ENCODE measurements around the gene LRRC28. TPM values are rescaled to one million over a fixed set of nuclear protein-coding genes. Genes with fewer than 3 reads are reported as not detected.

The LRRC28 gene
- total RNA-seq, 2 donors from 2014 or later = 27.2 to 28.4 TPM

DNA sequence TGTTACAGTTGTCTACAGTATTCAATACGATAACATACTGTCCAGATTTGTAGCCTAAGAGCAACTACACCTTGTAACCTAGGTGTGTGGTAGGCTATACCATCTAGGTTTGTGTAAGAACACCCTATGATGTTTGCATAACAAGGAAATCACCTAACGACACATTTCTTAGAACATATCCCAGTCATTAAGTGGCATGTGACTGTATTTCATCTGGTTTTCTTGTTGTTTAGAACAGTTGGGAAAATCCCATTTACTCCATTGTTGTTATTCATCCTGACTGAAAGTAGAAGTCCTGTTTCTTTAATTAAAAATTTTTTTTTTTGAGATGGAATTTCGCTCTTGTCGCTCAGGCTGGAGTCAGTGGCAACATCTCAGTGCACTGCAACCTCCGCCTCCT, 31.3 kb downstream of the LRRC28 start:
- TF ChIP-seq, protein P1, sequence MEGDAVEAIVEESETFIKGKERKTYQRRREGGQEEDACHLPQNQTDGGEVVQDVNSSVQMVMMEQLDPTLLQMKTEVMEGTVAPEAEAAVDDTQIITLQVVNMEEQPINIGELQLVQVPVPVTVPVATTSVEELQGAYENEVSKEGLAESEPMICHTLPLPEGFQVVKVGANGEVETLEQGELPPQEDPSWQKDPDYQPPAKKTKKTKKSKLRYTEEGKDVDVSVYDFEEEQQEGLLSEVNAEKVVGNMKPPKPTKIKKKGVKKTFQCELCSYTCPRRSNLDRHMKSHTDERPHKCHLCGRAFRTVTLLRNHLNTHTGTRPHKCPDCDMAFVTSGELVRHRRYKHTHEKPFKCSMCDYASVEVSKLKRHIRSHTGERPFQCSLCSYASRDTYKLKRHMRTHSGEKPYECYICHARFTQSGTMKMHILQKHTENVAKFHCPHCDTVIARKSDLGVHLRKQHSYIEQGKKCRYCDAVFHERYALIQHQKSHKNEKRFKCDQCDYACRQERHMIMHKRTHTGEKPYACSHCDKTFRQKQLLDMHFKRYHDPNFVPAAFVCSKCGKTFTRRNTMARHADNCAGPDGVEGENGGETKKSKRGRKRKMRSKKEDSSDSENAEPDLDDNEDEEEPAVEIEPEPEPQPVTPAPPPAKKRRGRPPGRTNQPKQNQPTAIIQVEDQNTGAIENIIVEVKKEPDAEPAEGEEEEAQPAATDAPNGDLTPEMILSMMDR (IDR thresholded peaks at IDR 0.05) = no peak
- Histone ChIP-seq H3K4me3 (no peak overlapping the region), H3K27ac (no peak overlapping the region), H3K36me3 (no peaks in the 10 kb centered on the region), H3K9me3 (no peaks in the 10 kb centered on the region), H3K27me3 (no peaks in the 10 kb centered on the region), H3K4me1 (no peaks in the 10 kb centered on the region), H3K9ac (ENCODE audit: low read depth in 2 of 2, low read length in 2 of 2) (no peak overlapping the region)
- no peak for DNase-seq
- intact Hi-C loops (cut with DNase I) = no loop called here

DNA sequence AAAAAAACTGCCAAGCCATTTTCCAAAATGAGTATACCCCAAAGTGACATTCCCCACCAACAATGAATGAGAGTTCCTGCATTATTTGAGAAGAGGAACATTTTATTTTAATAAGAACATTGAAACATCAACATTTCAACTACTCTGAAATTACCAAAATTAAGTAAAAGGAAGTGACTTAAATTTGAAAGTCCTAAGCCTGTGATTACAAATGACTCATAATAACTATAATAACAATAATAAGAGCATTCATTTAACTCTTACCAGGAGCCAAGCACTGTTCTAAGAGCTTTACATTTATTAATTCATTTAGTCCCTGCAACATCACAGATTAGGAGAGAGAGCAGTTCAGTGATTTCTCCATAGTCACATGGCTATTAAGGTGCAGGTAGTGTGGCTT, 32.4 kb downstream of the LRRC28 start:
- Histone ChIP-seq H3K9ac (ENCODE audit: low read depth in 2 of 2, low read length in 2 of 2) (no peak overlapping the region), H3K27ac (no peak overlapping the region), H3K4me1 (no peaks in the 10 kb centered on the region), H3K27me3 (no peaks in the 10 kb centered on the region), H3K36me3 (no peaks in the 10 kb centered on the region), H3K4me3 (no peak overlapping the region), H3K9me3 (no peaks in the 10 kb centered on the region)
- intact Hi-C loops (cut with DNase I) = no loop called here
- DNase-seq = no peak
- TF ChIP-seq, protein P1 (IDR thresholded peaks at IDR 0.05) = no peak

DNA sequence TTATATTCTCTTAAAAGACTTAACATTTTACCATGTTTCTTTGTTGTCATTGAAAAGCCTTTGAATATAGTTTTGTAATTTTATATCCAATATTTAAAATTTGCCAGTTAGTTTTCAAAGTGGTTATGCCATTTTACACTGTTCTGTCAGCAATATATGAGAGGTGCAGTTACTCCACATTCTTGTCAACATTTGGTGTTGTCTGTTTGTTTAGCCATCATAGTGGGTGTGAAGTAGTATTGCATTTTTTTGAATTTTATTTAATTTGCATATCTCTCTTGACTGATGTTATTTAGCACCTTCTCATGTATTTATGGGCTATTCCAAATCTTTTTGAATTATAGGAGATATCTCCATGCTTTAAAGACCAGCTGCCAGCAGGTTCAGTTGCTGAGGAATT, 40.4 kb downstream of the LRRC28 start:
- H3K27me3 ChIP-seq = no peaks in the 10 kb centered on the region
- TF ChIP-seq, protein P1 (IDR thresholded peaks at IDR 0.05) = no peak
- intact Hi-C loops (cut with DNase I) = no loop called here
- no peaks in the 10 kb centered on the region for H3K36me3 ChIP-seq
- H3K9me3 ChIP-seq = no peaks in the 10 kb centered on the region
- no peak overlapping the region for H3K9ac ChIP-seq (ENCODE audit: low read depth in 2 of 2, low read length in 2 of 2)
- no peaks in the 10 kb centered on the region for H3K4me1 ChIP-seq
- no peak for DNase-seq
- H3K4me3 ChIP-seq = no peak overlapping the region
- no peak overlapping the region for H3K27ac ChIP-seq

DNA sequence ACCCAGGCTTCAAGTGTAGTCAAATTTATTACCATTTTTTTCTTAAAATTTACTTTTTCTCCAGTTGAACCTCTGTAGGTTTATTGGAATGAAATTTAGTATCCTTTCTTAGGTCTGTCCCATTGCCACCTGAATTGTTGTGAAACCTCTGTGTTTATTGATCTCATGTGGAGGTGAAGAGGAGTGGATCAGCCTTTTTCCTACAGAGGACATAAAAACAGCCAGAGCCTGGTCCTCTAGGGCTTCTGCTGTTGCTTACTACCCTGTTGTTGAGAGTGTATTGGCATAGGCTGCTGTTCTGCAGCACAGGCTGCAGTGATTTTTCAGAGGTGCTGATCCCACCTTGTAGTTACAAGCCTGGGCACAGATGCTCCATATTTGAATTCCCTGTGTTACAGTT, 44.6 kb downstream of the LRRC28 start:
- Histone ChIP-seq H3K4me3 (no peak overlapping the region), H3K9ac (ENCODE audit: low read depth in 2 of 2, low read length in 2 of 2) (no peak overlapping the region), H3K27ac (no peak overlapping the region), H3K9me3 (no peaks in the 10 kb centered on the region), H3K27me3 (no peaks in the 10 kb centered on the region), H3K4me1 (no peaks in the 10 kb centered on the region), H3K36me3 (no peaks in the 10 kb centered on the region)
- intact Hi-C loops (cut with DNase I) = no loop called here
- TF ChIP-seq, protein P1 (IDR thresholded peaks at IDR 0.05) = no peak
- no peak for DNase-seq

DNA sequence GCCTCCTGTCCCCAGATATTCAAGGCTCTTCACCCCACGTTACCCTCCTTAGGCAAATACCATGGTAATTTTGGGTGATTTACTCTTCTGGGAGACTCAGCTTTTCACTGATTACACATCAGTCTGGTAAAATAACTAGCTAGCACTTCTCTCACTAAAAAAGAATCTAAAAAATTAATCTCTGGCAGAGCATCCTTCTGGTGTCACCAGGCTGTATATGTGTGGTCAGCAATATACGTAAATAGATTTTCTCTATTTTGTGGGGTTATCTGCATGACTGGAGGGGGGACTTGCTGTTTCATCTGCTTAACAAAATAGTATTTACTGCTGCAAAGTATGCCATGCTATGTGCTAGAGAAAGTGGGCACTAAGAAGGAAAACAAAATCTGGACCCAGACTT, 45.1 kb downstream of the LRRC28 start:
- Histone ChIP-seq H3K9me3 (no peaks in the 10 kb centered on the region), H3K27ac (no peak overlapping the region), H3K4me3 (no peak overlapping the region), H3K9ac (ENCODE audit: low read depth in 2 of 2, low read length in 2 of 2) (no peak overlapping the region), H3K36me3 (no peaks in the 10 kb centered on the region), H3K27me3 (no peaks in the 10 kb centered on the region), H3K4me1 (no peaks in the 10 kb centered on the region)
- intact Hi-C loops (cut with DNase I) = no loop called here
- TF ChIP-seq, protein P1 (IDR thresholded peaks at IDR 0.05) = no peak
- DNase-seq = no peak

DNA sequence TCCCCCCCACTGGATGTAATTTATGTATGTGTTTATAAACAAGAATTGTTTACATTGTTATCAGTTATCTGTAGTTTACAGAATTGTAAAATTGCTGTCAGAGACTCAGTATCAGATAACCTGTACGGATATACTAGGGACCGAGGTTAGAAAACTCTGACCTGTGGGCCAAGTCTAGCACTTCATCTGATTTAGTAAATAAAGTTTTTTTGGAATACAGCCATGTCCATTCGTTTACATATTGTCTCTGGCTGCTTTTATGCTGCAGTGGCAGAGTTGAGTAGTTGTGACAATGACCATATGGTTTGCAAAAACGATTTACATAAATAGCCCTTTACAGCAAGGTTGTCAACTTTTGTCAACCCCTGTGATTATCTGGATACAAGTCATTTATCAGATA, 52.6 kb downstream of the LRRC28 start:
- intact Hi-C loops (cut with DNase I) = no loop called here
- Histone ChIP-seq H3K4me3 (no peak overlapping the region), H3K36me3 (no peaks in the 10 kb centered on the region), H3K9ac (ENCODE audit: low read depth in 2 of 2, low read length in 2 of 2) (no peak overlapping the region), H3K27ac (no peak overlapping the region), H3K27me3 (no peaks in the 10 kb centered on the region), H3K4me1 (no peaks in the 10 kb centered on the region), H3K9me3 (no peaks in the 10 kb centered on the region)
- TF ChIP-seq, protein P1 (IDR thresholded peaks at IDR 0.05) = no peak
- no peak for DNase-seq

All from colonic mucosa (tissue), 4 donors.